CD8-positive, alpha-beta memory T cell (primary cell): ENCODE results near the gene TTF2. TPM values are rescaled to one million over a fixed set of nuclear protein-coding genes. Genes with fewer than 3 reads are reported as not detected.
"Not testable (repeated sequence)": the region's sequence is repeated elsewhere in the genome, so short reads cannot be mapped to it uniquely, and the experiment has no call there.

Experiments
- CTCF ChIA-PET: fragments of 350-600 bp; sonication (Branson Sonifier 250); formaldehyde crosslinking; loops from one replicate; lab custom pipeline; 2021; ENCODE audit warnings: antibody characterized with exemption; lab: Charles Lee
- POLR2A ChIA-PET: fragments of 350-600 bp; sonication (Branson Sonifier 250); formaldehyde crosslinking; loops from one replicate; lab custom pipeline; 2021; ENCODE audit warnings: antibody characterized with exemption; lab: Charles Lee
- DNase-seq, 5 donors: peaks; one replicate each; pipeline versions ENCODE4 v3.0.0 to v3.0.0-alpha.2; 2020 to 2022; ENCODE audit warnings: mixed read lengths in 1 of 5
- H3K27ac ChIP-seq: one replicate; pipeline ENCODE4 v1.7.0; 2013; ENCODE audit warnings: low read depth, mild to moderate bottlenecking, low read length, moderate library complexity
- H3K27me3 ChIP-seq: 2 replicates; pipeline ENCODE4 v1.7.0; 2013; ENCODE audit warnings: low read length, mild to moderate bottlenecking; ENCODE audit not compliant: insufficient read depth, poor library complexity, severe bottlenecking
- H3K36me3 ChIP-seq: 2 replicates; pipeline ENCODE4 v1.7.0; 2013; ENCODE audit warnings: mild to moderate bottlenecking, low read length, moderate library complexity; ENCODE audit not compliant: insufficient read depth
- H3K4me1 ChIP-seq: 2 replicates; pipeline ENCODE4 v1.7.0; 2013; ENCODE audit warnings: mild to moderate bottlenecking, low read length, moderate library complexity; ENCODE audit not compliant: insufficient read depth
- H3K4me3 ChIP-seq: 2 replicates; pipeline ENCODE4 v1.7.0; 2013; ENCODE audit warnings: mild to moderate bottlenecking, low read length
- H3K9me3 ChIP-seq: 2 replicates; pipeline ENCODE4 v1.7.0; 2013; ENCODE audit warnings: mild to moderate bottlenecking, low read length
- H3K27ac Mint-ChIP-seq, 8 donors: one replicate each; pipeline ENCODE4 v1.8.0; 2020 to 2021; ENCODE audit warnings: mixed read lengths in 8 of 8, mild to moderate bottlenecking in 6 of 8, inconsistent platforms in 3 of 8, moderate library complexity in 3 of 8
- H3K27me3 Mint-ChIP-seq, 2 donors: one replicate each; pipeline ENCODE4 v1.8.0; 2020 to 2021; ENCODE audit warnings: mixed read lengths in 2 of 2, mild to moderate bottlenecking in 1 of 2, moderate library complexity in 1 of 2
- H3K36me3 Mint-ChIP-seq, 3 donors: one replicate each; pipeline ENCODE4 v1.8.0; 2020 to 2021; ENCODE audit warnings: mixed read lengths in 3 of 3, inconsistent platforms in 1 of 3, mild to moderate bottlenecking in 1 of 3
- H3K4me1 Mint-ChIP-seq, 3 donors: one replicate each; pipeline ENCODE4 v1.8.0; 2020 to 2021; ENCODE audit warnings: mixed read lengths in 3 of 3, inconsistent platforms in 1 of 3, mild to moderate bottlenecking in 1 of 3
- H3K4me3 Mint-ChIP-seq, 7 donors: one replicate each; pipeline ENCODE4 v1.8.0; 2020 to 2021; ENCODE audit warnings: mixed read lengths in 7 of 7, mild to moderate bottlenecking in 6 of 7, moderate library complexity in 4 of 7, inconsistent platforms in 2 of 7
- H3K9me3 Mint-ChIP-seq, 5 donors: one replicate each; pipeline ENCODE4 v1.8.0; 2020 to 2022; ENCODE audit warnings: mixed read lengths in 5 of 5, mild to moderate bottlenecking in 3 of 5, moderate library complexity in 2 of 5, inconsistent platforms in 1 of 5
- polyA plus RNA-seq: library from polyadenylated mRNA; unstranded; fragments of 300-500 nt; fragmentation: Illumina TruSeq; gene quantifications from one replicate; pipeline ENCODE4 v1.2.3, GENCODE V29; 2021
- total RNA-seq, 2 experiments: library from RNA; stranded (reverse); gene quantifications; one replicate each; pipeline ENCODE4 v1.2.3, GENCODE V29; 2021

The TTF2 gene
- total and polyA plus RNA-seq, 3 experiments from 2014 or later, result 11.7 to 89.0 (median 89.0) TPM

DNA sequence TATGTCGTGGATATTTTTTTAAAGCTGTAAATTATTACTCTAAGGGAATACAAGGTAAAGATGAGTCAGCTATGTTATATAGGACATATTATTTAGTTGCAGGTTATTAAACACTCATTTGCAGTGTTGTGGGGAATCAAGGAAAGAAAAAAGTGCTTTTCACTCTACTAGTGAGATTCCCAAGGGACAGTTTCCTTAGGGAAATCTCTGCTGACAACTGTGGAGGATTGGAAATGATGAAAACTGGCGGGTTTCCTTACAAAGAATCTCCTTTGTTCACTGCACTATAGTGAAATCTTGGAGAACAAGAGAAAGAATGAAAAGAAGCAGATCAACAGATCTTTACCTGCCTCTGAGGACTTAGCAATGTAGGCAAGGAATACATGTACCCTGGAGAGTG is 85.9 kb downstream of the TTF2 start:
- no peaks in the 10 kb centered on the region for H3K36me3 Mint-ChIP-seq
- H3K4me1 Mint-ChIP-seq, result no peaks in the 10 kb centered on the region
- peaks cover 4 to 29% of the 10 kb centered on the region in 2 donors for H3K27me3 Mint-ChIP-seq
- Histone ChIP-seq H3K9me3 (no peaks in the 10 kb centered on the region), H3K27me3 (no peaks in the 10 kb centered on the region), H3K36me3 (no peaks in the 10 kb centered on the region), H3K4me1 (no peaks in the 10 kb centered on the region), H3K4me3 (no peak overlapping the region), H3K27ac (no peak overlapping the region)
- no peak overlapping the region for H3K27ac Mint-ChIP-seq
- POLR2A ChIA-PET, result no interaction called here
- no peak overlapping the region for H3K4me3 Mint-ChIP-seq
- DNase-seq, result no peak
- CTCF ChIA-PET, result interaction anchor here (1.2 kb wide), 1 partner anchor 23 kb away, joined by 4 read pairs; no protein-coding TSS in a partner anchor
- no peaks in the 10 kb centered on the region for H3K9me3 Mint-ChIP-seq

- H3K9me3 ChIP-seq, result no peaks in the 10 kb centered on the region
- no peaks in the 10 kb centered on the region for H3K36me3 ChIP-seq
- H3K4me1 Mint-ChIP-seq, result no peaks in the 10 kb centered on the region
- no peak overlapping the region for H3K27ac ChIP-seq
- DNase-seq, result no peak
- no peak overlapping the region for H3K27ac Mint-ChIP-seq
- H3K27me3 ChIP-seq, result no peaks in the 10 kb centered on the region
- H3K4me1 ChIP-seq, result no peaks in the 10 kb centered on the region
- H3K4me3 ChIP-seq, result no peak overlapping the region
- ChIA-PET POLR2A (no interaction called here), CTCF (no interaction called here)
- H3K36me3 Mint-ChIP-seq, result no peaks in the 10 kb centered on the region
- peaks cover 4 to 29% of the 10 kb centered on the region in 2 donors for H3K27me3 Mint-ChIP-seq
- no peak overlapping the region for H3K4me3 Mint-ChIP-seq
- no peaks in the 10 kb centered on the region for H3K9me3 Mint-ChIP-seq
These were observed 86.6 kb downstream of the TTF2 start for GRCh38 chr1:117146575-117147340.

GRCh38 chr1:117147341-117147831 is 87.3 kb downstream of the TTF2 start:
- CTCF ChIA-PET, result no interaction called here
- Mint-ChIP-seq H3K27me3 (peaks cover 4 to 29% of the 10 kb centered on the region in 2 donors), H3K9me3 (no peaks in the 10 kb centered on the region), H3K4me3 (no peak overlapping the region), H3K36me3 (no peaks in the 10 kb centered on the region), H3K4me1 (no peaks in the 10 kb centered on the region), H3K27ac (no peak overlapping the region)
- no peak for DNase-seq
- Histone ChIP-seq H3K27ac (no peak overlapping the region), H3K9me3 (no peaks in the 10 kb centered on the region), H3K4me3 (no peak overlapping the region), H3K36me3 (no peaks in the 10 kb centered on the region), H3K4me1 (no peaks in the 10 kb centered on the region), H3K27me3 (no peaks in the 10 kb centered on the region)
- POLR2A ChIA-PET, result no interaction called here

DNA sequence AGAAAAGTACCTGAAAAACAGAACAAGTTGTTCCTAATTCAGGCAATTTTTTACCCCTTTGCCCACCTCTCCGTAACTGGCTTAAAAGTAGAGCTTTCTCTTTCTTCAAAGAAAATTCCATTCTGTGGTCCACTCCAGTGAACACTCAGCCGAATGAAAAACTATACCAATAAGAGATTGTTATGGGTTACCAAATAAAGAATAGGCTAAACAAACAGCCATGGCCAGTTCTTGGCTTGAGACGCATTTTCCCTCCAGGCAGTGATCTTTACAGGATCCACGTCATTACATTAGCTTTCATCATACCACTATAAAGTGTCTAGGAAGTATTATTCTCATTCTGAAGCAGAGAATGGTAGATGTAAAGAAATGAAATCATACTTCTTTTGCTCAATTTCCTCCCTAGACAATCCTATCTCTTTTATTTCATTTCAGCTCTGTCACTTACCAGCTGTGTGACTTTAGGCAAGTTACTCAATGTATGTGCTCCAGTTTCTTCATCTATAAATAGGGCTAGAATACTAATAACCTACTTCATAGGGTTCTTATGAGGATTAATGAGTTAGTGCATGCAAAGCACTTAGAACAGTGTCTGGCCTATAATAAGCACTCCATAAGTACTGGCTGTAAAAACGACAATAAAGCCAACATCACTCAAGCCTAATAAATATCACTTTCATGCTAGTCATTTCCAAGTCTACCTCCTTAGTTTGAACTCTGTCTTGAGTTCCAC is 87.9 kb downstream of the TTF2 start:
- Histone ChIP-seq H3K27me3 (no peaks in the 10 kb centered on the region), H3K4me1 (no peaks in the 10 kb centered on the region), H3K27ac (no peak overlapping the region), H3K4me3 (no peak overlapping the region), H3K36me3 (no peaks in the 10 kb centered on the region), H3K9me3 (no peaks in the 10 kb centered on the region)
- DNase-seq, result no peak
- CTCF ChIA-PET, result no interaction called here
- Mint-ChIP-seq H3K4me1 (no peaks in the 10 kb centered on the region), H3K36me3 (no peaks in the 10 kb centered on the region), H3K9me3 (no peaks in the 10 kb centered on the region), H3K27ac (no peak overlapping the region), H3K4me3 (no peak overlapping the region), H3K27me3 (peaks cover 4 to 29% of the 10 kb centered on the region in 2 donors)
- POLR2A ChIA-PET, result no interaction called here

- Mint-ChIP-seq H3K27me3 (peaks cover 4 to 25% of the 10 kb centered on the region in 2 donors), H3K9me3 (no peaks in the 10 kb centered on the region), H3K36me3 (no peaks in the 10 kb centered on the region), H3K4me1 (no peaks in the 10 kb centered on the region), H3K4me3 (no peak overlapping the region), H3K27ac (no peak overlapping the region)
- Histone ChIP-seq H3K4me3 (no peak overlapping the region), H3K36me3 (no peaks in the 10 kb centered on the region), H3K9me3 (no peaks in the 10 kb centered on the region), H3K4me1 (no peaks in the 10 kb centered on the region), H3K27ac (no peak overlapping the region), H3K27me3 (no peaks in the 10 kb centered on the region)
- POLR2A ChIA-PET, result no interaction called here
- no peak for DNase-seq
- CTCF ChIA-PET, result no interaction called here
These were observed 90.2 kb downstream of the TTF2 start for GRCh38 chr1:117150316-117150715.

GRCh38 chr1:117151305-117151704 is 91.2 kb downstream of the TTF2 start:
- H3K36me3 ChIP-seq, POLR2A ChIA-PET, H3K4me3 Mint-ChIP-seq, H3K9me3 ChIP-seq, H3K4me3 ChIP-seq, H3K36me3 Mint-ChIP-seq, H3K9me3 Mint-ChIP-seq, H3K27ac Mint-ChIP-seq, H3K27ac ChIP-seq, H3K4me1 ChIP-seq, DNase-seq, H3K27me3 ChIP-seq, H3K4me1 Mint-ChIP-seq, CTCF ChIA-PET: not testable (repeated sequence)
- peaks cover 3 to 19% of the 10 kb centered on the region in 2 donors for H3K27me3 Mint-ChIP-seq

Other genes with a start within 250 kb of the TTF2 start
- gene PTGFRN, start 150.4 kb upstream of the TTF2 start, total RNA-seq, result 1 to 10 TPM; 6.1 to 6.5 TPM
- gene PTGFRN, start 150.4 kb upstream of the TTF2 start, polyA plus RNA-seq, result 0.39 TPM
- under 1 TPM; 0.39 to 0.66 TPM for gene CD101, start 58.6 kb upstream of the TTF2 start, total RNA-seq
- gene CD101, start 58.6 kb upstream of the TTF2 start, polyA plus RNA-seq, result 72.0 TPM
- 1 to 10 TPM in 1 of 2 experiments, under 1 TPM in 1; 0.84 to 1.3 TPM for gene TRIM45, start 61.4 kb downstream of the TTF2 start, total RNA-seq
- gene TRIM45, start 61.4 kb downstream of the TTF2 start, polyA plus RNA-seq, result 0.06 TPM
- gene VTCN1, start 150.6 kb downstream of the TTF2 start, total RNA-seq, result not detected
- not detected for gene VTCN1, start 150.6 kb downstream of the TTF2 start, polyA plus RNA-seq